ENCODE data around the gene EPS15. TPM values are rescaled to one million over a fixed set of nuclear protein-coding genes. Genes with fewer than 3 reads are reported as not detected.

Gene EPS15
- total and polyA plus RNA-seq, 2 of the 13 experiments (the other 11 are each of a cell fraction or from before 2014, with no cell fraction given), result 14.3 to 19.3 TPM

DNA sequence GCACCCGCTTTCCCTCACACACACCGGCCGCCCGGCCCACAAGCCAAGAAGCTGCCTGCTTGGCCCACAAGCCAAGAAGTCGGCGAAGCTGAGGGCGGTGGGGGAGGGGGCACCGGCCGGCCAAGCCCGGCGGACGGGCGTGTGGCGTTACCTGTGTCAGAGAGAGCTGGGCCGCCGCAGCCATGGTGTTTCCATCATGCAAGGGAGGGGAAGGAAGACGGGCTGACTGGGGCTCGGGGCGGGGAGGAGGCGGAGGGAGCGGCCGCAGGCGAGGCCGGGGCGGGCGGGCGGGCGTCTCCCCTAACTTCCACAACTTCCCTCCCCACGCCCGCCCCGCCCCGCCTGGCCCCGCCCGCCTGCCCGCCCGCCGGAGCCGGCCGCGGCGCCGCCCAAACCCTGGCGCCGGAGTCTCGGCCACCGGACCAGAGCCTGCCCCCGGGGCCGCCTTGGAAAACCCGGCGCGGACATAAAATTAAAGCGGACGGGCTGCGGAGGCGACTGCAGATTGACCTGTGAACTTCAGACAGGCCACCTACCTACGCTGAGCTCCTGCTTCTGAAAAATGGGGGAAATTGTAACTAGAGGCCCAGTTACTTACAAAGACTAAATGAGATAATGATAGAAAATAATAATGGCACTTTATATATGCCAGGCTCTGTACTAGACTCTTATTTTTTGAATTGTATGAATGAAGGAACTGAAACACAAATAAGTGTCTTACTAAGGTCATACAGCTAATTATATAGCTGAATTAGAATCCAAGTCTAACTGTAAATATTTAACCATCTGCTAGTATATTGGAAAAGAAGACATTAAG lies at the start of gene EPS15 (continued):
- TF ChIP-seq, protein P1, sequence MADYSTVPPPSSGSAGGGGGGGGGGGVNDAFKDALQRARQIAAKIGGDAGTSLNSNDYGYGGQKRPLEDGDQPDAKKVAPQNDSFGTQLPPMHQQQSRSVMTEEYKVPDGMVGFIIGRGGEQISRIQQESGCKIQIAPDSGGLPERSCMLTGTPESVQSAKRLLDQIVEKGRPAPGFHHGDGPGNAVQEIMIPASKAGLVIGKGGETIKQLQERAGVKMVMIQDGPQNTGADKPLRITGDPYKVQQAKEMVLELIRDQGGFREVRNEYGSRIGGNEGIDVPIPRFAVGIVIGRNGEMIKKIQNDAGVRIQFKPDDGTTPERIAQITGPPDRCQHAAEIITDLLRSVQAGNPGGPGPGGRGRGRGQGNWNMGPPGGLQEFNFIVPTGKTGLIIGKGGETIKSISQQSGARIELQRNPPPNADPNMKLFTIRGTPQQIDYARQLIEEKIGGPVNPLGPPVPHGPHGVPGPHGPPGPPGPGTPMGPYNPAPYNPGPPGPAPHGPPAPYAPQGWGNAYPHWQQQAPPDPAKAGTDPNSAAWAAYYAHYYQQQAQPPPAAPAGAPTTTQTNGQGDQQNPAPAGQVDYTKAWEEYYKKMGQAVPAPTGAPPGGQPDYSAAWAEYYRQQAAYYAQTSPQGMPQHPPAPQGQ (CRISPR knock-in tag; IDR thresholded peaks at IDR 0.05; ENCODE audit: borderline replicate concordance), result no peak
- TF ChIP-seq ZMAT3 (CRISPR knock-in tag; conservative IDR thresholded peaks at IDR 0.05) (no peak), ZBTB20 (CRISPR knock-in tag; IDR thresholded peaks at IDR 0.05; ENCODE audit: borderline replicate concordance, low read depth) (peak; percentile 81; the same call in 1 of the 2 replicates), ASH2L (IDR thresholded peaks at IDR 0.05; ENCODE audit: insufficient read length, low read depth, low read length) (peak; percentile 63), TAF1 (CRISPR knock-in tag; IDR thresholded peaks at IDR 0.05) (peak; percentile 73), KLF6 (CRISPR knock-in tag; IDR thresholded peaks at IDR 0.05) (0 out of 2 replicates have a peak, but pooled peaks have one; percentile 64), GLI4 (CRISPR knock-in tag; IDR thresholded peaks at IDR 0.05; ENCODE audit: borderline replicate concordance) (no peak), SNRNP70 (IDR thresholded peaks at IDR 0.05; ENCODE audit: low read depth, low read length) (no peak), MXD4 (CRISPR knock-in tag; IDR thresholded peaks at IDR 0.05) (peak; percentile 19; the same call in 1 of the 2 replicates), ERF (CRISPR knock-in tag; IDR thresholded peaks at IDR 0.05) (no peak; the same call in 1 of the 2 replicates), RBFOX2 (IDR thresholded peaks at IDR 0.05; ENCODE audit: low read depth, low read length) (peak; percentile 87), KDM1A (CRISPR knock-in tag; IDR thresholded peaks at IDR 0.05) (peak; percentile 93)
- TF ChIP-seq, protein P2, sequence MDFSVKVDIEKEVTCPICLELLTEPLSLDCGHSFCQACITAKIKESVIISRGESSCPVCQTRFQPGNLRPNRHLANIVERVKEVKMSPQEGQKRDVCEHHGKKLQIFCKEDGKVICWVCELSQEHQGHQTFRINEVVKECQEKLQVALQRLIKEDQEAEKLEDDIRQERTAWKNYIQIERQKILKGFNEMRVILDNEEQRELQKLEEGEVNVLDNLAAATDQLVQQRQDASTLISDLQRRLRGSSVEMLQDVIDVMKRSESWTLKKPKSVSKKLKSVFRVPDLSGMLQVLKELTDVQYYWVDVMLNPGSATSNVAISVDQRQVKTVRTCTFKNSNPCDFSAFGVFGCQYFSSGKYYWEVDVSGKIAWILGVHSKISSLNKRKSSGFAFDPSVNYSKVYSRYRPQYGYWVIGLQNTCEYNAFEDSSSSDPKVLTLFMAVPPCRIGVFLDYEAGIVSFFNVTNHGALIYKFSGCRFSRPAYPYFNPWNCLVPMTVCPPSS (IDR thresholded peaks at IDR 0.05), result no peak
- TF ChIP-seq, protein P3, sequence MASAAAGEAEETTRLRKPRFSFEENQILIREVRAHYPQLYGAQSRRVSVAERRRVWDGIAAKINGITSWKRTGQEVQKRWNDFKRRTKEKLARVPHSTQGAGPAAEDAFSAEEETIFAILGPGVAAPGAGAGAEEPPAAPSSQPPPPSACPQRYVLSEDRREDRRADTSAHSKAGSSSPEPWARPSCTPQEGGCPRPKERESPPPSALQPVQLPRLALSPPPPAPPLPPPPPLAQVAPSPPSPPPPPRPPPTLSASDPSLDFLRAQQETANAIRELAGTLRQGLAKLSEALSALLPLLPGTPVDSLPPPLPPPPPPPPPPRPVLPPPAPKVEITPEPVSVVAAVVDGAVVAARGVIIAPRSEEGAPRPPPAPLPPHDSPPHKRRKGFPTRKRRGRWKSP (CRISPR knock-in tag; IDR thresholded peaks at IDR 0.05), result no peak
- TF ChIP-seq, protein P4, sequence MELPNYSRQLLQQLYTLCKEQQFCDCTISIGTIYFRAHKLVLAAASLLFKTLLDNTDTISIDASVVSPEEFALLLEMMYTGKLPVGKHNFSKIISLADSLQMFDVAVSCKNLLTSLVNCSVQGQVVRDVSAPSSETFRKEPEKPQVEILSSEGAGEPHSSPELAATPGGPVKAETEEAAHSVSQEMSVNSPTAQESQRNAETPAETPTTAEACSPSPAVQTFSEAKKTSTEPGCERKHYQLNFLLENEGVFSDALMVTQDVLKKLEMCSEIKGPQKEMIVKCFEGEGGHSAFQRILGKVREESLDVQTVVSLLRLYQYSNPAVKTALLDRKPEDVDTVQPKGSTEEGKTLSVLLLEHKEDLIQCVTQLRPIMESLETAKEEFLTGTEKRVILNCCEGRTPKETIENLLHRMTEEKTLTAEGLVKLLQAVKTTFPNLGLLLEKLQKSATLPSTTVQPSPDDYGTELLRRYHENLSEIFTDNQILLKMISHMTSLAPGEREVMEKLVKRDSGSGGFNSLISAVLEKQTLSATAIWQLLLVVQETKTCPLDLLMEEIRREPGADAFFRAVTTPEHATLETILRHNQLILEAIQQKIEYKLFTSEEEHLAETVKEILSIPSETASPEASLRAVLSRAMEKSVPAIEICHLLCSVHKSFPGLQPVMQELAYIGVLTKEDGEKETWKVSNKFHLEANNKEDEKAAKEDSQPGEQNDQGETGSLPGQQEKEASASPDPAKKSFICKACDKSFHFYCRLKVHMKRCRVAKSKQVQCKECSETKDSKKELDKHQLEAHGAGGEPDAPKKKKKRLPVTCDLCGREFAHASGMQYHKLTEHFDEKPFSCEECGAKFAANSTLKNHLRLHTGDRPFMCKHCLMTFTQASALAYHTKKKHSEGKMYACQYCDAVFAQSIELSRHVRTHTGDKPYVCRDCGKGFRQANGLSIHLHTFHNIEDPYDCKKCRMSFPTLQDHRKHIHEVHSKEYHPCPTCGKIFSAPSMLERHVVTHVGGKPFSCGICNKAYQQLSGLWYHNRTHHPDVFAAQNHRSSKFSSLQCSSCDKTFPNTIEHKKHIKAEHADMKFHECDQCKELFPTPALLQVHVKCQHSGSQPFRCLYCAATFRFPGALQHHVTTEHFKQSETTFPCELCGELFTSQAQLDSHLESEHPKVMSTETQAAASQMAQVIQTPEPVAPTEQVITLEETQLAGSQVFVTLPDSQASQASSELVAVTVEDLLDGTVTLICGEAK (IDR thresholded peaks at IDR 0.05), result no peak
- TF ChIP-seq, protein P4 (CRISPR knock-in tag; IDR thresholded peaks at IDR 0.05), result no peak; the same call in 1 of the 2 replicates
